GM23338 (cell line): Measurements from ENCODE around the gene RCAN1. TPM values are rescaled to one million over a fixed set of nuclear protein-coding genes. Genes with fewer than 3 reads are reported as not detected.

Source experiments
- ATAC-seq: fragments of 200-7000 bp; cut with Tn5 transposase; 3 replicates; pipeline ENCODE4 v1.9.1; 2020
- DNase-seq: peaks from one replicate; pipeline ENCODE4 v3.0.0-alpha.2; 2015; ENCODE audit warnings: low spot score
- H2AFZ ChIP-seq: fragments of 200-600 bp; sonication (generic); 2 replicates; pipeline ENCODE4 v1.8.0; 2016; ENCODE audit warnings: antibody characterized with exemption, mild to moderate bottlenecking, moderate library complexity
- H3F3A ChIP-seq: fragments of 200-600 bp; sonication (generic); replicated peaks from 2 replicates; pipeline ENCODE4 v1.8.0; 2017; ENCODE audit warnings: antibody characterized with exemption, mixed run types, low read depth
- H3K27ac ChIP-seq: fragments of 200-600 bp; sonication (generic); 2 replicates; pipeline ENCODE4 v1.6.1; 2016; ENCODE audit warnings: low read depth
- H3K27me3 ChIP-seq: fragments of 200-600 bp; sonication (generic); 2 replicates; pipeline ENCODE4 v1.8.0; 2016; ENCODE audit warnings: mild to moderate bottlenecking, mixed run types, moderate library complexity; ENCODE audit not compliant: insufficient read depth
- H3K36me3 ChIP-seq: fragments of 200-600 bp; sonication (generic); 2 replicates; pipeline ENCODE4 v1.8.0; 2016; ENCODE audit warnings: mild to moderate bottlenecking; ENCODE audit not compliant: insufficient read depth
- H3K4me1 ChIP-seq: fragments of 200-600 bp; sonication (generic); 2 replicates; pipeline ENCODE4 v1.8.0; 2016; ENCODE audit warnings: mild to moderate bottlenecking, moderate library complexity; ENCODE audit not compliant: insufficient read depth
- H3K4me2 ChIP-seq: fragments of 200-600 bp; sonication (generic); 2 replicates; pipeline ENCODE4 v1.7.1; 2017; ENCODE audit warnings: mixed run types
- H3K4me3 ChIP-seq: fragments of 200-600 bp; sonication (generic); 2 replicates; pipeline ENCODE4 v1.6.1; 2016; ENCODE audit warnings: mixed run types
- H3K79me2 ChIP-seq: fragments of 200-600 bp; sonication (generic); replicated peaks from 2 replicates; pipeline ENCODE4 v1.8.0; 2017; ENCODE audit warnings: mild to moderate bottlenecking; ENCODE audit not compliant: insufficient read depth
- H3K9me2 ChIP-seq: fragments of 200-600 bp; sonication (generic); 2 replicates; pipeline ENCODE4 v1.8.0; 2017; ENCODE audit not compliant: insufficient read depth
- H4K20me1 ChIP-seq: fragments of 200-600 bp; sonication (generic); replicated peaks from 2 replicates; pipeline ENCODE4 v1.8.0; 2017; ENCODE audit warnings: mild to moderate bottlenecking; ENCODE audit not compliant: insufficient read depth
- H3K27ac Mint-ChIP-seq: 2 replicates; pipeline ENCODE4 v1.8.0; 2020; ENCODE audit warnings: inconsistent platforms, mild to moderate bottlenecking, moderate library complexity, mixed read lengths
- H3K27me3 Mint-ChIP-seq: 3 replicates; pipeline ENCODE4 v1.8.0; 2022; ENCODE audit warnings: low read depth, mild to moderate bottlenecking, moderate library complexity, mixed read lengths, inconsistent platforms; ENCODE audit not compliant: insufficient read depth, poor library complexity
- H3K36me3 Mint-ChIP-seq: 3 replicates; pipeline ENCODE4 v1.8.0; 2021; ENCODE audit warnings: low read depth, mild to moderate bottlenecking, inconsistent platforms, moderate library complexity, mixed read lengths
- H3K4me1 Mint-ChIP-seq: 3 replicates; pipeline ENCODE4 v1.8.0; 2020; ENCODE audit warnings: mild to moderate bottlenecking, inconsistent platforms, mixed read lengths
- H3K4me3 Mint-ChIP-seq: 3 replicates; pipeline ENCODE4 v1.8.0; 2021; ENCODE audit warnings: moderate library complexity, mild to moderate bottlenecking, inconsistent platforms, mixed read lengths
- H3K9me3 Mint-ChIP-seq: 3 replicates; pipeline ENCODE4 v1.8.0; 2020; ENCODE audit warnings: moderate library complexity, mild to moderate bottlenecking, inconsistent platforms, mixed read lengths
- CREB1 ChIP-seq: fragments of 250-450 bp; sonication (Bioruptor Pico); IDR thresholded peaks from 2 replicates; pipeline ENCODE4 v1.5.0; 2020; ENCODE audit warnings: low read depth, mild to moderate bottlenecking, moderate library complexity
- EZH2 ChIP-seq: fragments of 200-600 bp; sonication (generic); IDR thresholded peaks from one replicate; pipeline ENCODE4 v1.8.0; 2017; ENCODE audit warnings: antibody characterized with exemption, mild to moderate bottlenecking, low read depth; ENCODE audit not compliant: unreplicated experiment
- EZH2phosphoT487 ChIP-seq: fragments of 200-600 bp; sonication (generic); IDR thresholded peaks from one replicate; pipeline ENCODE4 v1.8.1; 2018; ENCODE audit warnings: antibody characterized with exemption; ENCODE audit not compliant: unreplicated experiment
- JUNB ChIP-seq: IDR thresholded peaks from one replicate; pipeline ENCODE4 v1.6.1; 2016; ENCODE audit warnings: antibody characterized with exemption; ENCODE audit not compliant: unreplicated experiment
- NANOG ChIP-seq: IDR thresholded peaks from 2 replicates; pipeline ENCODE4 v1.6.1; 2016; ENCODE audit warnings: antibody characterized with exemption, borderline replicate concordance
- POLR2AphosphoS5 ChIP-seq: IDR thresholded peaks from 2 replicates; pipeline ENCODE4 v1.6.1; 2016; ENCODE audit warnings: antibody characterized with exemption, low read depth
- STAT1 ChIP-seq: IDR thresholded peaks from one replicate; pipeline ENCODE4 v1.6.1; 2016; ENCODE audit warnings: antibody characterized with exemption; ENCODE audit not compliant: unreplicated experiment
- ZNF114 ChIP-seq: fragments of 250-450 bp; sonication (Bioruptor Pico); IDR thresholded peaks from 2 replicates; pipeline ENCODE4 v1.5.0; 2020; ENCODE audit warnings: mild to moderate bottlenecking, moderate library complexity
- ZNF331 ChIP-seq: fragments of 250-450 bp; sonication (Bioruptor Pico); IDR thresholded peaks from 2 replicates; pipeline ENCODE4 v1.5.0; 2020; ENCODE audit warnings: low read depth, mild to moderate bottlenecking, moderate library complexity
- ZNF462 ChIP-seq: fragments of 250-450 bp; sonication (Bioruptor Pico); IDR thresholded peaks from 2 replicates; pipeline ENCODE4 v1.5.0; 2020; ENCODE audit warnings: mild to moderate bottlenecking, moderate library complexity
- polyA plus RNA-seq: library from polyadenylated mRNA; unstranded; fragments of >200 nt; fragmentation: Nextera tagmentation; extraction: Ambion mirVana; gene quantifications from 2 replicates; pipeline ENCODE4 v1.2.1, GENCODE V29; 2016
- total RNA-seq: library from RNA; depleted of rRNA; stranded (reverse); fragments of >200 nt; shearing (Covaris generic); gene quantifications from 2 replicates; pipeline ENCODE4 v1.2.3, GENCODE V29; 2014
- TF ChIP-seq, protein P1 (sequence below): IDR thresholded peaks from 2 replicates; pipeline ENCODE4 v1.6.1; 2016; ENCODE audit warnings: antibody characterized with exemption
- TF ChIP-seq, protein P2 (sequence below), 2 experiments: fragments of 200-600 bp in 1 of 2; sonication (generic) in 1 of 2; conservative IDR thresholded peaks; 2 replicates each; pipeline versions ENCODE4 v1.5.1 to v1.6.1; 2016 to 2017; ENCODE audit warnings: antibody characterized with exemption in 2 of 2, low read depth in 2 of 2, mild to moderate bottlenecking in 2 of 2, moderate library complexity in 1 of 2

Gene RCAN1
- total and polyA plus RNA-seq, 2 experiments from 2014 or later, result 3.7 to 5.2 TPM

- H4K20me1 ChIP-seq, result no peaks in the 10 kb centered on the region
- peaks cover 3% of the 10 kb centered on the region for H3K27me3 Mint-ChIP-seq
- H3K4me2 ChIP-seq, result no peak overlapping the region
- H3K27me3 ChIP-seq, result no peaks in the 10 kb centered on the region
- H3K27ac ChIP-seq, result no peak overlapping the region
- H3K36me3 Mint-ChIP-seq, result no peaks in the 10 kb centered on the region
- H3K4me3 Mint-ChIP-seq, result no peak overlapping the region
- no peak overlapping the region for H3K4me3 ChIP-seq
- DNase-seq, result no peak
- peaks cover 8% of the 10 kb centered on the region for H3K4me1 ChIP-seq
- H3K4me1 Mint-ChIP-seq, result peaks cover 10% of the 10 kb centered on the region; the same call in 2 of the 3 replicates
- no peaks in the 10 kb centered on the region for H3K79me2 ChIP-seq
- no peak overlapping the region for H2AFZ ChIP-seq
- no peaks in the 10 kb centered on the region for H3F3A ChIP-seq
- H3K9me2 ChIP-seq, result no peaks in the 10 kb centered on the region
- TF ChIP-seq CREB1 (no peak), STAT1 (no peak), ZNF331 (no peak), JUNB (no peak)
- H3K36me3 ChIP-seq, result no peaks in the 10 kb centered on the region
- H3K27ac Mint-ChIP-seq, result no peak overlapping the region
- no peak for ATAC-seq
- H3K9me3 Mint-ChIP-seq, result no peaks in the 10 kb centered on the region
Measured at GRCh38 chr21:34597406-34597805, 17.5 kb downstream of the RCAN1 start.

DNA sequence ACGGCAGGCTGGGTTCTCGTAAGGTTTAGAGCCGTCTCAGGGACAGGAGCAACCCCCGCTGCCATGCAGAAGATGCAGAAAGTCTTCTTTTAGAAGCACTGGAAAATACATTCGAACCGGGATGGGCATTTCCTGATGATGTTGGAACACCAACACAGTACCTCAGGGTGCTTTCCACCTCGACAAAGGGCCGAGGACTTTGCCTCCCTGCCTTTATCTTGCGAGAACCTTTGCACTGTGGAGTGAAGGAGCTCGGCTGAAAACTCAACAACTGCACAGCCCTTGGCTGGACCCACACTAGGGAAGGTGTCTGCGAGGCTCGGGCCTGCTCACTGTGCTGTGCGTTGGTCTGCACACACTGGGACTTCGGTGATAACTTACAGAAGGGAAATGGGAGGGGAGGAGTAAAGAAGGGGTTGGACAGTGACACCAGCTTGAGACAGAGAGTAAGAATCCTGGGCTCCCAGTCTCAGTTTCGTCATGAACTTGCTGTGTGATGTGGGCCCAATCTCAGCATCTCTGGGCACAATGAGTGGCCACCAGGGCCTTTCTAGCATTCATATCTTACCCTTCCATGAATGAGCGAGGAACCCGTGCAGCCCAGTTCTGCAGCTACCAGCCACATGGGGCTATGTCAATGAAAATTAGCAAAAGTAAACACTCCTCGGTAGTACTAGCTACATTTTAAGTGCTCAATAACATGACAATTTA, 18.2 kb downstream of the RCAN1 start:
- H3K4me1 Mint-ChIP-seq, result peaks cover 10% of the 10 kb centered on the region; the same call in 2 of the 3 replicates
- H3K36me3 Mint-ChIP-seq, result no peaks in the 10 kb centered on the region
- no peak overlapping the region for H3K4me3 Mint-ChIP-seq
- H3K9me2 ChIP-seq, result no peaks in the 10 kb centered on the region
- H3K4me3 ChIP-seq, result no peak overlapping the region
- no peaks in the 10 kb centered on the region for H3K9me3 Mint-ChIP-seq
- DNase-seq (no peak), ATAC-seq (no peak)
- no peaks in the 10 kb centered on the region for H3F3A ChIP-seq
- H3K27me3 ChIP-seq, result no peaks in the 10 kb centered on the region
- H3K4me1 ChIP-seq, result peaks cover 8% of the 10 kb centered on the region
- peaks cover 3% of the 10 kb centered on the region for H3K27me3 Mint-ChIP-seq
- H3K4me2 ChIP-seq, result no peak overlapping the region
- H3K36me3 ChIP-seq, result no peaks in the 10 kb centered on the region
- no peak overlapping the region for H2AFZ ChIP-seq
- no peaks in the 10 kb centered on the region for H4K20me1 ChIP-seq
- no peak overlapping the region for H3K27ac Mint-ChIP-seq
- H3K79me2 ChIP-seq, result no peaks in the 10 kb centered on the region
- no peak overlapping the region for H3K27ac ChIP-seq
- TF ChIP-seq ZNF462 (no peak), EZH2 (no peak), ZNF114 (CRISPR knock-in tag) (no peak), JUNB (no peak), CREB1 (no peak), NANOG (no peak), ZNF331 (no peak), POLR2AphosphoS5 (no peak), EZH2phosphoT487 (no peak)
- TF ChIP-seq, protein P1, sequence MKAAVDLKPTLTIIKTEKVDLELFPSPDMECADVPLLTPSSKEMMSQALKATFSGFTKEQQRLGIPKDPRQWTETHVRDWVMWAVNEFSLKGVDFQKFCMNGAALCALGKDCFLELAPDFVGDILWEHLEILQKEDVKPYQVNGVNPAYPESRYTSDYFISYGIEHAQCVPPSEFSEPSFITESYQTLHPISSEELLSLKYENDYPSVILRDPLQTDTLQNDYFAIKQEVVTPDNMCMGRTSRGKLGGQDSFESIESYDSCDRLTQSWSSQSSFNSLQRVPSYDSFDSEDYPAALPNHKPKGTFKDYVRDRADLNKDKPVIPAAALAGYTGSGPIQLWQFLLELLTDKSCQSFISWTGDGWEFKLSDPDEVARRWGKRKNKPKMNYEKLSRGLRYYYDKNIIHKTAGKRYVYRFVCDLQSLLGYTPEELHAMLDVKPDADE, result no peak
- TF ChIP-seq, protein P2, sequence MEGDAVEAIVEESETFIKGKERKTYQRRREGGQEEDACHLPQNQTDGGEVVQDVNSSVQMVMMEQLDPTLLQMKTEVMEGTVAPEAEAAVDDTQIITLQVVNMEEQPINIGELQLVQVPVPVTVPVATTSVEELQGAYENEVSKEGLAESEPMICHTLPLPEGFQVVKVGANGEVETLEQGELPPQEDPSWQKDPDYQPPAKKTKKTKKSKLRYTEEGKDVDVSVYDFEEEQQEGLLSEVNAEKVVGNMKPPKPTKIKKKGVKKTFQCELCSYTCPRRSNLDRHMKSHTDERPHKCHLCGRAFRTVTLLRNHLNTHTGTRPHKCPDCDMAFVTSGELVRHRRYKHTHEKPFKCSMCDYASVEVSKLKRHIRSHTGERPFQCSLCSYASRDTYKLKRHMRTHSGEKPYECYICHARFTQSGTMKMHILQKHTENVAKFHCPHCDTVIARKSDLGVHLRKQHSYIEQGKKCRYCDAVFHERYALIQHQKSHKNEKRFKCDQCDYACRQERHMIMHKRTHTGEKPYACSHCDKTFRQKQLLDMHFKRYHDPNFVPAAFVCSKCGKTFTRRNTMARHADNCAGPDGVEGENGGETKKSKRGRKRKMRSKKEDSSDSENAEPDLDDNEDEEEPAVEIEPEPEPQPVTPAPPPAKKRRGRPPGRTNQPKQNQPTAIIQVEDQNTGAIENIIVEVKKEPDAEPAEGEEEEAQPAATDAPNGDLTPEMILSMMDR (conservative IDR thresholded peaks at IDR 0.05; ENCODE audit: low read depth in 2 of 2), result no peak
